Midbrain (tissue), 1 donor: ENCODE results near the gene SPATC1L.

Source experiments
- DNase-seq: peaks from one replicate; lab custom pipeline; 2025; lab: John Stamatoyannopoulos, UW

The SPATC1L gene

GRCh38 chr21:46161633-46162592 is 22.3 kb downstream of the SPATC1L start:
- no peak for DNase-seq

GRCh38 chr21:46160907-46161632 is 23.2 kb downstream of the SPATC1L start:
- no peak for DNase-seq

- no peak for DNase-seq
These were observed 23.7 kb downstream of the SPATC1L start for GRCh38 chr21:46160657-46160906.

- DNase-seq = no peak
These were observed 24.2 kb downstream of the SPATC1L start for GRCh38 chr21:46159841-46160656.

GRCh38 chr21:46159390-46159789 is 24.9 kb downstream of the SPATC1L start:
- no peak for DNase-seq

- DNase-seq = no peak
These were observed 25.5 kb downstream of the SPATC1L start for GRCh38 chr21:46158666-46159300.

GRCh38 chr21:46157987-46158451 is 26.2 kb downstream of the SPATC1L start:
- DNase-seq = no peak

- no peak for DNase-seq
These were observed 26.8 kb downstream of the SPATC1L start for GRCh38 chr21:46157396-46157986.

GRCh38 chr21:46156678-46157077 is 27.6 kb downstream of the SPATC1L start:
- DNase-seq = no peak

GRCh38 chr21:46156378-46156645 is 27.9 kb downstream of the SPATC1L start:
- DNase-seq = no peak

- no peak for DNase-seq
These were observed 28.5 kb downstream of the SPATC1L start, which contains the start of gene FTCD for GRCh38 chr21:46155514-46156377. FTCD (minus strand) TSS chr21:46155579; CDS start chr21:46155523, 56 bp downstream.

GRCh38 chr21:46154955-46155513 is 29.2 kb downstream of the SPATC1L start:
- no peak for DNase-seq

GRCh38 chr21:46154155-46154954 is 29.9 kb downstream of the SPATC1L start:
- DNase-seq = no peak

- DNase-seq = peak; percentile 63
These were observed 30.8 kb downstream of the SPATC1L start for GRCh38 chr21:46153247-46154154.

- no peak for DNase-seq
These were observed 31.4 kb downstream of the SPATC1L start for GRCh38 chr21:46152927-46153246.

GRCh38 chr21:46151989-46152926 is 32.0 kb downstream of the SPATC1L start:
- DNase-seq = no peak

- no peak for DNase-seq
These were observed 32.8 kb downstream of the SPATC1L start for GRCh38 chr21:46151261-46151988.
